Thoracic aorta (tissue), 2 donors: ENCODE data around the gene RCCD1. TPM values are rescaled to one million over a fixed set of nuclear protein-coding genes. Genes with fewer than 3 reads are reported as not detected.
A peak's percentile ranks its signal among the peaks of the same experiment; 100 is the strongest.
"Not testable (repeated sequence)": the region's sequence is repeated elsewhere in the genome, so short reads cannot be mapped to it uniquely, and the experiment has no call there.

Experiments used
- ATAC-seq: fragments of 150-250 bp; one replicate; pipeline ENCODE4 v1.8.0; 2017; ENCODE audit warnings: low read depth; ENCODE audit not compliant: insufficient number of reproducible peaks, low FRiP score
- DNase-seq: peaks from one replicate; pipeline ENCODE4 v3.0.0-alpha.2; 2020; ENCODE audit warnings: low spot score
- H3K27ac ChIP-seq, 2 donors: fragments of 200-600 bp; sonication (generic); 1 replicate in 1 of 2; 2 replicates in 1 of 2; pipeline ENCODE4 v1.5.1; 2016; ENCODE audit warnings: mild to moderate bottlenecking in 2 of 2, moderate library complexity in 2 of 2
- H3K27me3 ChIP-seq: fragments of 200-600 bp; sonication (generic); replicated peaks from 2 replicates; pipeline ENCODE4 v1.6.0; 2016; ENCODE audit warnings: mild to moderate bottlenecking; ENCODE audit not compliant: insufficient read depth
- H3K36me3 ChIP-seq: fragments of 200-600 bp; sonication (generic); one replicate; pipeline ENCODE4 v1.5.1; 2016
- H3K4me1 ChIP-seq, 2 donors: fragments of 200-600 bp; sonication (generic); 1 replicate in 1 of 2; 2 replicates in 1 of 2; pipeline versions ENCODE4 v1.5.1 to v1.6.0; 2016; ENCODE audit warnings: low read depth in 2 of 2, mild to moderate bottlenecking in 1 of 2; ENCODE audit not compliant: control insufficient read depth in 1 of 2
- H3K4me3 ChIP-seq: fragments of 200-600 bp; sonication (generic); 2 replicates; pipeline ENCODE4 v1.5.1; 2016; ENCODE audit warnings: mild to moderate bottlenecking
- H3K9me3 ChIP-seq: fragments of 200-600 bp; sonication (generic); 2 replicates; pipeline ENCODE4 v1.5.1; 2016
- CTCF ChIP-seq: fragments of 200-600 bp; sonication (generic); IDR thresholded peaks from one replicate; pipeline ENCODE4 v1.5.1; 2019; ENCODE audit warnings: antibody characterized with exemption
- total RNA-seq, 2 donors: library from RNA; depleted of rRNA; stranded (reverse); fragments of >200 nt; gene quantifications; one replicate each; pipeline versions ENCODE4 v1.1.0 to v1.2.3, GENCODE V29; 2016

Gene RCCD1
- total RNA-seq, 2 donors from 2014 or later = 8.6 to 23.7 TPM

GRCh38 chr15:90921887-90922286 lies 32.8 kb upstream of the RCCD1 start:
- Histone ChIP-seq H3K27ac (no peak overlapping the region), H3K36me3 (peaks cover 36% of the 10 kb centered on the region)
- TF ChIP-seq CTCF = no peak

GRCh38 chr15:90922712-90923322 lies 31.9 kb upstream of the RCCD1 start:
- not testable (repeated sequence) for ATAC-seq, H3K4me3 ChIP-seq, H3K9me3 ChIP-seq, H3K27ac ChIP-seq, DNase-seq, H3K27me3 ChIP-seq, H3K4me1 ChIP-seq
- peaks cover 27% of the 10 kb centered on the region for H3K36me3 ChIP-seq

More at GRCh38 chr15:90921887-90922286, 32.8 kb upstream of the RCCD1 start:
- Histone ChIP-seq H3K4me3 (no peak overlapping the region), H3K4me1 (no peaks in the 10 kb centered on the region), H3K9me3 (no peaks in the 10 kb centered on the region), H3K27me3 (no peaks in the 10 kb centered on the region)
- ATAC-seq (no peak), DNase-seq (no peak)

GRCh38 chr15:90924375-90924774 lies 30.3 kb upstream of the RCCD1 start:
- Histone ChIP-seq H3K36me3 (peaks cover 15% of the 10 kb centered on the region), H3K9me3 (no peaks in the 10 kb centered on the region), H3K27ac (no peak overlapping the region), H3K27me3 (no peaks in the 10 kb centered on the region), H3K4me3 (no peak overlapping the region), H3K4me1 (peaks cover 0 to 5% of the 10 kb centered on the region in 2 donors)
- no peak for DNase-seq
- ATAC-seq = no peak
- no peak for TF ChIP-seq CTCF

GRCh38 chr15:90926766-90927165 lies 27.9 kb upstream of the RCCD1 start:
- not testable (repeated sequence) for DNase-seq, ATAC-seq, H3K4me3 ChIP-seq, H3K27me3 ChIP-seq, H3K9me3 ChIP-seq, H3K27ac ChIP-seq, H3K36me3 ChIP-seq
- peaks cover 0 to 19% of the 10 kb centered on the region in 2 donors for H3K4me1 ChIP-seq

- peaks cover 0 to 28% of the 10 kb centered on the region in 2 donors for H3K4me1 ChIP-seq
- not testable (repeated sequence) for H3K36me3 ChIP-seq, DNase-seq, H3K4me3 ChIP-seq, H3K27me3 ChIP-seq, H3K27ac ChIP-seq, ATAC-seq, H3K9me3 ChIP-seq
These were observed 26.6 kb upstream of the RCCD1 start for GRCh38 chr15:90928106-90928505.

- Histone ChIP-seq H3K4me1 (peaks cover 1 to 30% of the 10 kb centered on the region in 2 donors), H3K27me3 (no peaks in the 10 kb centered on the region), H3K4me3 (peak overlapping the region; percentile 77), H3K36me3 (no peaks in the 10 kb centered on the region), H3K9me3 (no peaks in the 10 kb centered on the region), H3K27ac (peak overlapping the region; percentile 87 to 88)
- DNase-seq (no peak), ATAC-seq (no peak)
- no peak for TF ChIP-seq CTCF
These were observed 25.3 kb upstream of the RCCD1 start for GRCh38 chr15:90929246-90930019.
